H9 (cell line): ENCODE measurements around the gene TNFRSF18. TPM values are rescaled to one million over a fixed set of nuclear protein-coding genes. Genes with fewer than 3 reads are reported as not detected.
A peak's percentile ranks its signal among the peaks of the same experiment; 100 is the strongest.

ENCODE experiments used
- DNase-seq: peaks from one replicate; pipeline ENCODE4 v3.0.0-alpha.2; 2017
- H2AFZ ChIP-seq: one replicate; pipeline ENCODE4 v1.6.1; 2013; ENCODE audit warnings: mild to moderate bottlenecking, low read length, control low read depth, moderate library complexity
- H2AK5ac ChIP-seq: 2 replicates; pipeline ENCODE4 v1.6.1; 2013; ENCODE audit warnings: low read length, control low read depth, mixed read lengths; ENCODE audit not compliant: insufficient read length
- H2BK120ac ChIP-seq: one replicate; pipeline ENCODE4 v1.6.1; 2013; ENCODE audit warnings: low read depth, mild to moderate bottlenecking, low read length, control low read depth, inconsistent platforms; ENCODE audit not compliant: poor library complexity, severe bottlenecking
- H2BK12ac ChIP-seq: 2 replicates; pipeline ENCODE4 v1.6.1; 2013; ENCODE audit warnings: low read length, control low read depth, mixed read lengths, low read depth; ENCODE audit not compliant: insufficient read length
- H2BK15ac ChIP-seq: 2 replicates; pipeline ENCODE4 v1.6.1; 2013; ENCODE audit warnings: low read depth, low read length, control low read depth
- H2BK20ac ChIP-seq: one replicate; pipeline ENCODE4 v1.6.1; 2013; ENCODE audit warnings: low read depth, mild to moderate bottlenecking, low read length, control low read depth, inconsistent platforms; ENCODE audit not compliant: poor library complexity, severe bottlenecking
- H2BK5ac ChIP-seq: 2 replicates; pipeline ENCODE4 v1.6.1; 2013; ENCODE audit warnings: low read length, control low read depth, mixed read lengths; ENCODE audit not compliant: insufficient read length
- H3K14ac ChIP-seq: 2 replicates; pipeline ENCODE4 v1.6.1; 2013; ENCODE audit warnings: low read length, control low read depth; ENCODE audit not compliant: insufficient read depth
- H3K18ac ChIP-seq: 2 replicates; pipeline ENCODE4 v1.6.1; 2013; ENCODE audit warnings: low read depth, mild to moderate bottlenecking, mixed read lengths, low read length, control low read depth; ENCODE audit not compliant: insufficient read length
- H3K23ac ChIP-seq: 2 replicates; pipeline ENCODE4 v1.6.1; 2013; ENCODE audit warnings: low read length, control low read depth, mixed read lengths, low read depth; ENCODE audit not compliant: insufficient read length
- H3K23me2 ChIP-seq: 2 replicates; pipeline ENCODE4 v1.6.1; 2013; ENCODE audit warnings: low read depth, mild to moderate bottlenecking, mixed read lengths, low read length, control low read depth; ENCODE audit not compliant: insufficient read length, poor library complexity, severe bottlenecking
- H3K27ac ChIP-seq: 2 replicates; pipeline ENCODE4 v1.5.1; 2013; ENCODE audit warnings: low read length, control low read depth, mixed read lengths, low read depth; ENCODE audit not compliant: insufficient read length
- H3K27me3 ChIP-seq: 2 replicates; pipeline ENCODE4 v1.6.1; 2013; ENCODE audit warnings: low read length, control low read depth, inconsistent platforms; ENCODE audit not compliant: insufficient read depth
- H3K4ac ChIP-seq: 2 replicates; pipeline ENCODE4 v1.6.1; 2013; ENCODE audit warnings: low read depth, mild to moderate bottlenecking, control low read depth, inconsistent platforms, low read length, moderate library complexity
- H3K4me1 ChIP-seq: 2 replicates; pipeline ENCODE4 v1.6.1; 2013; ENCODE audit warnings: low read length, control low read depth, inconsistent platforms; ENCODE audit not compliant: insufficient read depth
- H3K4me2 ChIP-seq: 2 replicates; pipeline ENCODE4 v1.6.1; 2013; ENCODE audit warnings: low read length, control low read depth, mixed read lengths; ENCODE audit not compliant: insufficient read length, insufficient read depth
- H3K56ac ChIP-seq: 2 replicates; pipeline ENCODE4 v1.6.1; 2013; ENCODE audit warnings: low read depth, mild to moderate bottlenecking, mixed read lengths, low read length, control low read depth; ENCODE audit not compliant: insufficient read length
- H3K79me1 ChIP-seq: 2 replicates; pipeline ENCODE4 v1.6.1; 2013; ENCODE audit warnings: low read depth, mild to moderate bottlenecking, moderate library complexity, low read length, control low read depth, inconsistent platforms; ENCODE audit not compliant: insufficient read depth, poor library complexity, severe bottlenecking
- H3K79me2 ChIP-seq: 2 replicates; pipeline ENCODE4 v1.6.1; 2013; ENCODE audit warnings: low read length, control low read depth, inconsistent platforms; ENCODE audit not compliant: insufficient read depth
- H3K9ac ChIP-seq: 2 replicates; pipeline ENCODE4 v1.6.1; 2013; ENCODE audit warnings: low read length, control low read depth, mixed read lengths; ENCODE audit not compliant: insufficient read length; ENCODE audit errors: extremely low read depth
- H3K9me3 ChIP-seq: one replicate; pipeline ENCODE4 v1.6.1; 2013; ENCODE audit warnings: low read depth, low read length, inconsistent platforms; ENCODE audit not compliant: control insufficient read depth
- H3T11ph ChIP-seq: one replicate; pipeline ENCODE4 v1.6.1; 2013; ENCODE audit warnings: mild to moderate bottlenecking, low read length, control low read depth, inconsistent platforms
- H4K20me1 ChIP-seq: one replicate; pipeline ENCODE4 v1.6.1; 2013; ENCODE audit not compliant: control insufficient read depth, insufficient read length, insufficient read depth
- H4K5ac ChIP-seq: 2 replicates; pipeline ENCODE4 v1.6.1; 2013; ENCODE audit warnings: low read depth, mild to moderate bottlenecking, mixed read lengths, low read length, control low read depth; ENCODE audit not compliant: insufficient read length
- H4K8ac ChIP-seq: replicated peaks from 2 replicates; pipeline ENCODE4 v1.6.1; 2013; ENCODE audit warnings: low read length, control low read depth, mixed read lengths, low read depth; ENCODE audit not compliant: insufficient read length
- H4K91ac ChIP-seq: 2 replicates; pipeline ENCODE4 v1.6.1; 2013; ENCODE audit warnings: low read depth, mild to moderate bottlenecking, moderate library complexity, mixed read lengths, low read length, control low read depth; ENCODE audit not compliant: insufficient read length
- H3K27ac Mint-ChIP-seq, 3 experiments: 2 replicates in 2 of 3; 3 replicates in 1 of 3; pipeline ENCODE4 v1.8.0; 2020 to 2021; ENCODE audit warnings: mixed read lengths in 3 of 3, mild to moderate bottlenecking in 1 of 3, moderate library complexity in 1 of 3
- H3K27me3 Mint-ChIP-seq: 2 replicates; pipeline ENCODE4 v1.8.0; 2021; ENCODE audit warnings: low read depth, mild to moderate bottlenecking, moderate library complexity, mixed read lengths
- H3K36me3 Mint-ChIP-seq, 3 experiments: 2 replicates in 2 of 3; 3 replicates in 1 of 3; pipeline ENCODE4 v1.8.0; 2020 to 2021; ENCODE audit warnings: low read depth in 3 of 3, mixed read lengths in 3 of 3; ENCODE audit not compliant: insufficient read depth in 1 of 3
- H3K4me1 Mint-ChIP-seq, 2 experiments: 2 replicates each; pipeline ENCODE4 v1.8.0; 2020; ENCODE audit warnings: mixed read lengths in 2 of 2
- H3K4me3 Mint-ChIP-seq, 2 experiments: 2 replicates in 1 of 2; 3 replicates in 1 of 2; pipeline ENCODE4 v1.8.0; 2020 to 2021; ENCODE audit warnings: mild to moderate bottlenecking in 2 of 2, mixed read lengths in 2 of 2, moderate library complexity in 1 of 2
- H3K9me3 Mint-ChIP-seq, 2 experiments: 2 replicates in 1 of 2; 3 replicates in 1 of 2; pipeline ENCODE4 v1.8.0; 2020; ENCODE audit warnings: mild to moderate bottlenecking in 2 of 2, mixed read lengths in 2 of 2, moderate library complexity in 1 of 2
- CTCF ChIP-seq: fragments of 200-600 bp; sonication (generic); conservative IDR thresholded peaks from 3 replicates; pipeline ENCODE4 v1.8.0; 2021; ENCODE audit warnings: antibody characterized with exemption, mild to moderate bottlenecking
- WGBS: extraction: QIAGEN DNeasy Blood & Tissue Kit; methylation state at CpG from one replicate; pipeline ENCODE4 v1.1.7; 2013; ENCODE audit warnings: missing lambda C conversion rate, low lambda C conversion rate, mixed read lengths; ENCODE audit not compliant: insufficient read length; ENCODE audit errors: extremely low coverage; 5-methylcytosine and 5-hydroxymethylcytosine counted together
- total RNA-seq: library from RNA; stranded (reverse); gene quantifications from 2 replicates; pipeline ENCODE4 v1.2.1, GENCODE V29; 2021

TNFRSF18 gene
- total RNA-seq, 1 experiment from 2014 or later = 2.0 TPM

GRCh38 chr1:1246577-1247340 is 40.4 kb upstream of the TNFRSF18 start, which contains the start of gene C1QTNF12:
C1QTNF12 (minus strand) TSS chr1:1246722; CDS start chr1:1246690, 32 bp downstream.
- Histone ChIP-seq H3K4me2 (no peak within 1 kb of the TSS), H4K91ac (no peak within 1 kb of the TSS), H3K27ac (no peak within 1 kb of the TSS), H3K23me2 (no peaks in the 10 kb centered on the region), H3K79me2 (no peaks in the 10 kb centered on the region), H3T11ph (no peak within 1 kb of the TSS), H2BK5ac (no peak within 1 kb of the TSS), H2BK12ac (no peak within 1 kb of the TSS), H4K5ac (no peak within 1 kb of the TSS), H2BK15ac (no peak within 1 kb of the TSS), H2BK20ac (no peak within 1 kb of the TSS), H3K14ac (no peak within 1 kb of the TSS), H3K27me3 (no peaks in the 10 kb centered on the region), H4K8ac (no peak within 1 kb of the TSS), H3K9ac (no peak within 1 kb of the TSS), H4K20me1 (no peaks in the 10 kb centered on the region), H3K23ac (no peak within 1 kb of the TSS), H3K79me1 (no peaks in the 10 kb centered on the region), H2BK120ac (no peak within 1 kb of the TSS), H3K18ac (no peak within 1 kb of the TSS), H3K9me3 (no peaks in the 10 kb centered on the region), H2AFZ (no peak within 1 kb of the TSS), H2AK5ac (no peak within 1 kb of the TSS), H3K4me1 (no peaks in the 10 kb centered on the region), H3K56ac (no peak within 1 kb of the TSS), H3K4ac (no peak within 1 kb of the TSS)
- H3K4me3 Mint-ChIP-seq = peak within 1 kb of the TSS in 1 of 2 experiments; percentile 27; a peak in 1 of 5 replicates
- WGBS = no CpG with 5 or more reads among the region's 74 CpGs
- no peak within 1 kb of the TSS for H3K27ac Mint-ChIP-seq
- TF ChIP-seq CTCF = no peak; the same call in 2 of the 3 replicates
- H3K27me3 Mint-ChIP-seq = peaks cover 16% of the 10 kb centered on the region
- peaks cover 0 to 2% of the 10 kb centered on the region in 2 experiments; a peak in 1 of 4 replicates for H3K4me1 Mint-ChIP-seq
- DNase-seq = no peak
- peaks cover 0 to 3% (median 0%) of the 10 kb centered on the region in 3 experiments; a peak in 1 of 7 replicates for H3K36me3 Mint-ChIP-seq
- H3K9me3 Mint-ChIP-seq = no peaks in the 10 kb centered on the region
